Measurements from ENCODE around the gene ACTG1.

ACTG1 gene

DNA sequence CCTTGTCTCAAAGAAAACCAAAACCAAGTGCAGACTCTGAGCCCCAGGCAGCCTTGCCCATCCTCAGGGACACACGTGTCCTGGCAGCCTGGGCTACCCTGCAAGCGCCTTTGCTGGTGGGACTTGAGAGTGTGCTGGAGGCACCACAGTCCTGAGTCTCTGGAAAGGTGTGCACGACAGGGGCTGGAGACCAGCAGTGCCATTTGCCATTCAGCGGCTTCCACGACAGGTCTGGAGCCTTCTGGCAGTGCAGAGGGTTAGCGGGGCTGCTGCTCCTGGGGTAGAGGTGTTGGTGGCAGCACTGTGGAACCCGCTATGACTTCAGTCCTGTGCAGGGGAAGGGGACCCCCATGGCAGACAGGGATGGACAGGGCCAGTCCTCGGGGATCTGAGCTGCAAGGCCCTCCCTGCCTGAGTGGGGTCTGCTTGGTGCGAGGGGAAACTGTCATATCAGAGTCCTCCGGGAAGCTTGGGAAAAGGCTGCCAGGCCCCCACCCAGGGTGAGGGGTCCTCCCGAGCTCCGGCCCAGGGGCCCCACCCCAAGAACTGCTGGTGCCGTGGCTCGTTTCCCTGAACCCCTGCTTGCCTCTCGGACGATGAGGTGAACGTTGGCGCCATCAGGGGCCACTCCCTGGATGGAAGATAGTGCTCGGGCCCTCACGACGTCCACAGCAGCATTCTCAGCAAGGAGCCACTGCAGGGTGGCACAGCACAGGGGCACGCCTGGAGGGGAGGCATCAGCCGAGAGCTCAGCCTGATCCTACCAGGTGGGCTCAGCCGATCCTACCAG, 32.8 kb upstream of the ACTG1 start:
- no peak for DNase-seq (ENCODE audit: low read depth in 2 of 2)

GRCh38 chr17:81544281-81544974, 31.8 kb upstream of the ACTG1 start:
- DNase-seq (ENCODE audit: low read depth in 2 of 2): no peak

GRCh38 chr17:81543756-81544155, 31.2 kb upstream of the ACTG1 start:
- DNase-seq (ENCODE audit: low read depth in 2 of 2): no peak

DNA sequence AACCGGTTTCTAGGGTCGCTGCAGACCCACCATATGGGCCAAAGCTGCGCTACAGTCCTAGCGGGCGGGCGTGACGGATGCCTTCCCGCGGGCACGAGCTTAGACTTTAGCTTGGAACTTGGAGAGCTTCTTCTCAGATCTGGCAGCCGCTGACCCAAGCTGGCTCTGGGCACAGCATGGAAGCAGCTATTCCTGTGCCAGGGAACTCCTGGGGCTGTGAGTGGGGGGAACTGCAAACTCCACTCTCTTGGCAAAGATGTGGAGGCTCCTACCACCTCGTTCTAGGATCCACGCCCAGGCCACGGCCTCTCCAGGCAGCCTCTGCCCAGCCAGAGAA, 30.7 kb upstream of the ACTG1 start:
- DNase-seq (ENCODE audit: low read depth in 2 of 2): no peak

GRCh38 chr17:81542431-81543338, 30.1 kb upstream of the ACTG1 start:
- no peak for DNase-seq (ENCODE audit: low read depth in 2 of 2)

GRCh38 chr17:81541123-81541522, 28.5 kb upstream of the ACTG1 start:
- DNase-seq (ENCODE audit: low read depth in 2 of 2): no peak

GRCh38 chr17:81540676-81541027, 28.1 kb upstream of the ACTG1 start:
- DNase-seq (ENCODE audit: low read depth in 2 of 2): no peak

DNA sequence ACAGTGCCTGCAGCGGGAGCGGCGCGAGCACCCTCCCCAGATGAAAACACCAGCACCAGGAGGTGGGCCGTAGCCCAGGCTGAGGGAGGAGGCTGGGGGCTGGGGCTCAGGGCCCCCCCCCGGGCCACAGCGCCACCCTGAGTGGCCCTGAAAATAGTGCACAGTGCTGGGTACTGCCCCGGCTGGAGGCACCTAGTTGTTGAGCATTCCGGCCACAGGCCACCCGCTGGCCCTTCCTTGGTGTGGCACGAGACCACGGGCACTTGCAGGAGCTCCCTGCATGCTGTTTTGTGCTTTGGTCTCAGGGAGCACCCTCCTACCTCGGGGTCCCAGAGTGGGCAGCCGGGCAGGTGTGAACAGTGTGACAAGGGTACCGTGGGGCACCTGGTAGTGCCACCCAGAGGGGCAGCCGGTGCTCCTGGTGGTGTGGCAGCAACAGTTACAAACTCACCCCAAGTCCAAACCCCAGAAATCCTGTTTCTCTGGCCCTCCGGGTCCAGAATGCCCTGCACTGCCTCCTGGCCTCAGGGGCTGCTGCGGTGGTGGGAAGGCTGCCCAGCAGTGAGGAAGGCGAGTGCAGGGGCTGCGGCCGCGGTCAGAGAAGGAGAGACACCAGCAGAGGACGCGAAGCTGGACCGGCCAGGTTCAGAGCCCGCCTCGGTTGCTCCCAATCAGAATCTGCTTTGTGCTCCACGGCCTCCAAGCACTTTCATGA, 27.5 kb upstream of the ACTG1 start:
- no peak for DNase-seq (ENCODE audit: low read depth in 2 of 2)

DNA sequence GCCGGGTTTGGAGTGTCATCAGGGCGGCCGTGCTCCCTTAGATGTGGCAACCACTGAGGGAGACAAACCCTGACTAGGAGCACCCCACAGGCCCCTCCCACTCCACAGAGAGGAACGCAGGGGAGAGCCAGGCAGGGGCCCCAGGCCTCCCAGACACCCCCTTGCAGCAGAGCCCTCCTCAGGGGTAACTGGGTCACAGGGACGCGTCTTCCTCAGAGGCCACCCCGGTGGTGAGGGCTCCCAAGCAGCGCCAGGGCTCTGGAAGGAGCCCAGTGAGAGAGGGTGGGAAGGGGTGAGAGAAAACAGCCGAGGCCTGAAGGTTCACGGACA, 26.9 kb upstream of the ACTG1 start:
- no peak for DNase-seq (ENCODE audit: low read depth in 2 of 2)

GRCh38 chr17:81538651-81539570, 26.3 kb upstream of the ACTG1 start:
- no peak for DNase-seq (ENCODE audit: low read depth in 2 of 2)

GRCh38 chr17:81537856-81538555, 25.4 kb upstream of the ACTG1 start:
- DNase-seq (ENCODE audit: low read depth in 2 of 2): no peak

GRCh38 chr17:81537343-81537855, 24.8 kb upstream of the ACTG1 start:
- DNase-seq (ENCODE audit: low read depth in 2 of 2): no peak

DNA sequence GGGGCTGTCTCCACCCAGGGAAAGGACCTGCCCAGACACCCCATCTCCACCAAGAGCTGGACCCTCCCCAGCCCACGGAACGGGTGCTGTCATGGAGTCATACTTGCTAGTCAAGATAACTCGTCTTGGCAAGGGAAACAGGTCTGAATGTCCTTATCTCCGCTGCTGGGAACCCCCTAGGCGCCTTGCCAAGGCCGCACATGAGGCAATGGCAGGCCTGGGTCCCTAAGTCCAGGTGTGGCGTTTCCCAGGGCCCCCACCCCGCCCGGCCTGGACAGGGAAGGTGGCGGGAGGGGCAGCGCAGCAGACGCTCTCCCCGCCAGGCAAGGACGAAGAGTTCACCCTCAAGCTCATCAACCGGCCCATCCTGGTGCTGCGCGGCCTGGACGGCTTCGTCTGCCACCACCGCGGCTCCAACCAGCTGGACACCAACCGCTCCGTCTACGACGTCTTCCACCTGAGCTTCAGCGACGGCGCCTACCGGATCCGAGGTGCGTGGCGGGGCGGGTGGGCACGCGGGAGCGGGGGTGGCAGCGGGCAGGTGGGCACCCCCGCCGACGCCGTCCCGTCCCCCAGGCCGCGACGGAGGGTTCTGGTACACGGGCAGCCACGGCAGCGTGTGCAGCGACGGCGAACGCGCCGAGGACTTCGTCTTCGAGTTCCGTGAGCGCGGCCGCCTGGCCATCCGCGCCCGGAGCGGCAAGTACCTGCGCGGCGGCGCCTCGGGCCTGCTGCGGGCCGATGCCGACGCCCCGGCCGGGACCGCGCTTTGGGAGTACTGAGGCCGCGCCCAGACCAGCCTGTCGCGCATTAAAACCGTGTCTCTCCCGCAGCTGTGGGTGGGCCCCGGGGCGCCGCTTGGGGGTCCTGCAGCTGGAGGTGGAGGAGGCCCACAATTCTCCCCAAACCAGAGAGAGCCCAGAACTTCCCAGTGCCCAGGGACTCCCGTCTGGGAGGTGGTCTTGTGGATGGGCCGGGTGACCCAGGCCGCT, 24.0 kb upstream of the ACTG1 start:
- DNase-seq (ENCODE audit: low read depth in 2 of 2): no peak

DNA sequence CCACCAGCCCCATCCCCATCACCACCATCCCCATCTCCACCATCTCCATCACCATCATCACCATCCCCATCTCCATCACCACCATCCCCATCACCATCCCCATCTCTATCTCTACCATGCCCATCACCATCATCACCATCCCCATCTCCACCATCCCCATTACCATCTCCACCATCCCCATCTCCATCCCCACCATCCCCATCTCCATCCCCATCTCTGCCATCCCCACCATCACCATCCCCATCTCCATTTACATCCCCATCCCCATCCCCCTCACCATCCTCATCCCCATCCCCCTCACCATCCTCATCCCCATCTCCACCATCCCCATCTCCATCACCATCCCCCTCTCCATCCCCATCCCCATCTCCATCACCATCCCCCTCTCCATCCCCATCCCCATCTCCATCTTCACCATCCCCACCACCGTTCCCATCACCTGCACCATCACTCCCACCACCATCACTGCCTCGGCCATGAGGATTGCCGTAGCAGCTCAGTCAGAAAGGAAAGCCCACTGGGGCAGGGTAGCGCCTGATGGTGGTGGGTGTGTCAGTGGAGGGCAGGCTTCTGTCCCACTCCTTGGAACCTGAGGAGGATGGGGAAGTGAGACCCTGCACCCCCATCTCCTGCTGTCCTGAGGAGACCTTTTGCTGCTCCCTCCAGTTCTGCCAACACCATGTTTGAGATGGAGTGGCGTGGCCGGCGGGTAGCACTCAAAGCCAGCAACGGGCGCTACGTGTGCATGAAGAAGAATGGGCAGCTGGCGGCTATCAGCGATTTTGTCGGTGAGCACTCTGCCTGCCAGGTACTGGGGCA, 23.1 kb upstream of the ACTG1 start:
- no peak for DNase-seq (ENCODE audit: low read depth in 2 of 2)

GRCh38 chr17:81535007-81535328, 22.4 kb upstream of the ACTG1 start:
- DNase-seq (ENCODE audit: low read depth in 2 of 2): no peak

GRCh38 chr17:81534157-81535006, 21.8 kb upstream of the ACTG1 start:
- no peak for DNase-seq (ENCODE audit: low read depth in 2 of 2)
